Heart right ventricle (tissue), 16 donors: ENCODE measurements around the gene DNAJC5G. TPM values are rescaled to one million over a fixed set of nuclear protein-coding genes. Genes with fewer than 3 reads are reported as not detected.

ENCODE experiments used
- ATAC-seq, 8 donors: fragments of 200-7000 bp; cut with Tn5 transposase; one replicate each; pipeline ENCODE4 v1.9.1; 2020; ENCODE audit warnings: mild to moderate bottlenecking in 8 of 8, moderate library complexity in 8 of 8, moderate number of reproducible peaks in 1 of 8
- DNase-seq, 2 donors: peaks; one replicate each; pipeline ENCODE4 v3.0.0-alpha.2; 2020
- H3K27ac ChIP-seq, 10 donors: fragments of 200-600 bp; sonication (generic) in 2 of 10; one replicate each; pipeline versions ENCODE4 v1.5.0 to v1.8.0; 2020 to 2022; ENCODE audit warnings: mild to moderate bottlenecking in 3 of 10
- H3K27me3 ChIP-seq, 7 donors: fragments of 200-600 bp; one replicate each; pipeline ENCODE4 v1.8.0; 2021 to 2022; ENCODE audit warnings: mild to moderate bottlenecking in 2 of 7
- H3K36me3 ChIP-seq, 9 donors: fragments of 200-600 bp; sonication (generic) in 1 of 9; one replicate each; pipeline versions ENCODE4 v1.5.0 to v1.8.0; 2020 to 2022; ENCODE audit warnings: mild to moderate bottlenecking in 2 of 9
- H3K4me1 ChIP-seq, 9 donors: fragments of 200-600 bp; sonication (generic) in 1 of 9; one replicate each; pipeline versions ENCODE4 v1.5.0 to v1.8.0; 2020 to 2022; ENCODE audit warnings: mild to moderate bottlenecking in 4 of 9
- H3K4me3 ChIP-seq, 10 donors: fragments of 200-600 bp; sonication (generic) in 2 of 10; one replicate each; pipeline versions ENCODE4 v1.5.0 to v1.8.0; 2020 to 2022; ENCODE audit warnings: mild to moderate bottlenecking in 7 of 10, moderate library complexity in 2 of 10
- H3K9me3 ChIP-seq, 11 donors: fragments of 200-600 bp in 10 of 11; sonication (generic) in 2 of 11; one replicate each; pipeline versions ENCODE4 v1.5.0 to v1.8.0; 2013 to 2022; ENCODE audit warnings: mild to moderate bottlenecking in 2 of 11, control low read depth in 1 of 11, moderate library complexity in 1 of 11
- WGBS, 2 donors: extraction: QIAGEN DNeasy Blood & Tissue Kit; methylation state at CpG; one replicate each; pipeline ENCODE4 v1.1.7; 2013; ENCODE audit warnings: inconsistent platforms in 1 of 2; 5-methylcytosine and 5-hydroxymethylcytosine counted together
- intact Hi-C, 10 donors: fragments of 100-400 bp; cut with DNase I; formaldehyde crosslinking; loops; one replicate each; pipeline versions ENCODE4 v1.11.1 to v1.14.2; 2022
- polyA plus RNA-seq, 2 donors: library from polyadenylated mRNA; stranded (reverse); fragments of 200-250 nt; gene quantifications; one replicate each; pipeline ENCODE4 v1.2.3, GENCODE V29; 2013
- total RNA-seq, 10 donors: library from RNA; stranded (reverse); fragmentation: NEBNext Ultra II Directional in 3 of 10; extraction: Animal tissue kit (Norgen Biotek cat#: 25700) in 3 of 10; gene quantifications; one replicate each; pipeline versions ENCODE4 v1.2.1 to v1.2.4, GENCODE V29; 2021 to 2023
- TF ChIP-seq, protein P1 (sequence below), 9 donors: fragments of 200-600 bp; sonication (generic) in 2 of 9; IDR thresholded peaks; one replicate each; pipeline versions ENCODE4 v1.5.0 to v1.8.0; 2021 to 2022; ENCODE audit warnings: antibody characterized with exemption in 9 of 9, mild to moderate bottlenecking in 5 of 9, moderate library complexity in 1 of 9
- donor health status: Arrhythmogenic right ventricular cardiomyopathy.
- donor health status: ischemic (EF 13 %, LVEDD 7.1; RV severe dilation, severe dysfunction).
- donor health status: healthy with polysubstance abuse.
- donor health status: DM: no; HTN: yes; CAD: no.
- donor health status: DM: no; HTN: no; CAD: no.
- donor health status: ischemic (EF 25% LVEDD 6.9; RV normal size, moderate dysfunction).
- donor health status: ischemic (EF 25% LVEDD 5.7; RV mildly dilated, moderate dysfunction).
- donor health status: healthy.
- donor health status: DM: yes; HTN: yes; CAD: no.
- donor health status: Ischemic cardiomyopathy.
- donor health status: ischemic (EF 35%, LVEDD 5.7; RV mildly dilated, moderate dysfunction).
- donor health status: nonischemic (EF 11% LVEDD 7.7; RV severe dilation, severe dysfunction).
- donor health status: DM: yes; HTN: yes; CAD: no.
- donor health status: PGD.
- donor health status: ischemic (EF 29% LVEDD 5.4; RV normal size, mild dysfunction).
- donor health status: nonischemic (EF 23%, LVEDD 6.1; RV moderate dilation, normal function).

DNAJC5G gene
- total and polyA plus RNA-seq, 12 donors, result 0.19 to 6.0 (median 1.6) TPM

DNA sequence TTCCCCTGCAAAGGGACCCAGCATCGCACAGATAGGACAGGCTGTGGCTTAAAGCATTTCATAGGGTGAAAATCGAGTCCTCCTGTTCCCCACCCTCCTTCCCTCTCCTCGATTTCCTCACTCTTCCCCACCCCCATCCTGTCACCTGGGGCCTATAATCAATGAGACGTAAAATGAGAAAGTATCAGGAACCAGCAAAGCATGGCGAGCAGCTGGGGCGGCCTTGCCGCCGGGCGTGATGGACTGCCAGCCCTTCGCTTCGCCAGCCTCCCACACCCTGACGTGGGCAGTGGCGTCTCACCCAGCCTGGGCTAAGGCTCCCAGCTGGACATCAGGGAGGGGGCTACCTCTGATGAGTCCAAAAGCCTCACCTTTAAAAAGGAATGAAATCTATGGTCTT, 23.5 kb upstream of the DNAJC5G start:
- H3K36me3 ChIP-seq, result no peaks in the 10 kb centered on the region
- WGBS, 2 donors, result 76 to 86% methylated on average over 13 of the region's 13 CpGs
- ATAC-seq, result no peak
- no peak overlapping the region for H3K4me3 ChIP-seq
- no peaks in the 10 kb centered on the region for H3K9me3 ChIP-seq
- TF ChIP-seq, protein P1, sequence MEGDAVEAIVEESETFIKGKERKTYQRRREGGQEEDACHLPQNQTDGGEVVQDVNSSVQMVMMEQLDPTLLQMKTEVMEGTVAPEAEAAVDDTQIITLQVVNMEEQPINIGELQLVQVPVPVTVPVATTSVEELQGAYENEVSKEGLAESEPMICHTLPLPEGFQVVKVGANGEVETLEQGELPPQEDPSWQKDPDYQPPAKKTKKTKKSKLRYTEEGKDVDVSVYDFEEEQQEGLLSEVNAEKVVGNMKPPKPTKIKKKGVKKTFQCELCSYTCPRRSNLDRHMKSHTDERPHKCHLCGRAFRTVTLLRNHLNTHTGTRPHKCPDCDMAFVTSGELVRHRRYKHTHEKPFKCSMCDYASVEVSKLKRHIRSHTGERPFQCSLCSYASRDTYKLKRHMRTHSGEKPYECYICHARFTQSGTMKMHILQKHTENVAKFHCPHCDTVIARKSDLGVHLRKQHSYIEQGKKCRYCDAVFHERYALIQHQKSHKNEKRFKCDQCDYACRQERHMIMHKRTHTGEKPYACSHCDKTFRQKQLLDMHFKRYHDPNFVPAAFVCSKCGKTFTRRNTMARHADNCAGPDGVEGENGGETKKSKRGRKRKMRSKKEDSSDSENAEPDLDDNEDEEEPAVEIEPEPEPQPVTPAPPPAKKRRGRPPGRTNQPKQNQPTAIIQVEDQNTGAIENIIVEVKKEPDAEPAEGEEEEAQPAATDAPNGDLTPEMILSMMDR (IDR thresholded peaks at IDR 0.05), result no peak
- H3K4me1 ChIP-seq, result peaks cover 0 to 21% (median 8%) of the 10 kb centered on the region in 9 donors
- DNase-seq, result no peak
- intact Hi-C loops, result loop anchor here in 5 of 10 donors (2.0 to 10.0 kb wide), 5 partner anchors 29 to 53 kb away; partner anchors contain the start of genes TRIM54 (in 1 of the 5) and UCN (in 1 of the 5)
- H3K27ac ChIP-seq, result no peak overlapping the region
- peaks cover 0 to 45% (median 35%) of the 10 kb centered on the region in 7 donors for H3K27me3 ChIP-seq

DNA sequence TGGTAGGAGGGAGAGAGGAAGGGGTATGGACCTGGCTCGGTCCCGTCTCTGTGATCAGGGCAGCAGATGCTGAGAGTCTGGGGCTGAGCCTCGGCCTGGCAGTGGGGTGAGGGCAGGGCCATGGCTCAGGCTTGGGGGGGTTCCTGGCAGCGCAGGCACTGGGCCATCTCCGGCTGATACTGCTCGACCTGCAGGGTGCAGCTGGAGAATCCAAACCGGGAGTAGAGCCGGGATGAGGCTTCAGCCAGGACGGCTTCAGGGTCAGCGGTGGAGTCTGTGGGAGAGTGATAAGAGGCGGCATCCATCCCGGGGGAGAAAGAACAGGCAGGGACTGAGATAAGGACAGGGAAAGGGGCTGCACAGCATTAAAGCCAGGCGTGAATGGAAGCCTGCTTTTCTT, 20.0 kb upstream of the DNAJC5G start:
- 14 to 17% methylated on average over 13 of the region's 13 CpGs for WGBS, 2 donors
- Histone ChIP-seq H3K27me3 (peaks cover 0 to 67% (median 59%) of the 10 kb centered on the region in 7 donors), H3K4me1 (peaks cover 0 to 17% (median 7%) of the 10 kb centered on the region in 9 donors), H3K9me3 (no peaks in the 10 kb centered on the region), H3K27ac (no peak overlapping the region), H3K4me3 (no peak overlapping the region), H3K36me3 (no peaks in the 10 kb centered on the region)
- intact Hi-C loops, result loop anchor here in 1 of 10 donors (10.0 kb wide), 1 partner anchor 50 kb away; the partner anchor contains the start of gene UCN
- ATAC-seq, result peak in 3 of 8 donors; percentile 22 to 69 (median 27)
- DNase-seq, result no peak
- TF ChIP-seq, protein P1 (IDR thresholded peaks at IDR 0.05), result no peak

DNA sequence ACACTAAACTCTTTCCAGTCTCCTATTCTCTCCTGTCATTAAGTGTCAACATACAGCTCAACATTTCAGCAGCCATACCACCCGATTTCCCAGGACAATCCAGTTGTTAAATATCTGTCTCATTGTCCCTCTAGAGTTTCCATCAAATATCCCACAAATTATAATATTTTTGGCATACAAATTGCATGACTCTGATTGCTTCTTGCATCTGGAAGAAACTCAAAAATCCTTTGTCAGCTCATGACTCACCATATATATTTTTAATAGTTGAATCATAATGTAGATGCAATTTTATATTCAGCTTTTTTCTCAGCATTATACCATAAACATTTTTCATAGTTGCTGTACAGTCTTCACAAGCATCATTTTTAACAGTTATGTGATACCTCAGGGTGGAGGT, 19.6 kb upstream of the DNAJC5G start:
- ATAC-seq, result no peak
- H3K4me1 ChIP-seq, result peaks cover 0 to 13% (median 4%) of the 10 kb centered on the region in 9 donors
- H3K36me3 ChIP-seq, result no peaks in the 10 kb centered on the region
- no peak overlapping the region for H3K4me3 ChIP-seq
- H3K27me3 ChIP-seq, result peaks cover 0 to 72% (median 61%) of the 10 kb centered on the region in 7 donors
- intact Hi-C loops, result loop anchor here in 1 of 10 donors (10.0 kb wide), 1 partner anchor 49 kb away; the partner anchor contains the start of gene UCN
- no peak for DNase-seq
- H3K9me3 ChIP-seq, result no peaks in the 10 kb centered on the region
- TF ChIP-seq, protein P1 (IDR thresholded peaks at IDR 0.05), result no peak
- 15 to 28% methylated on average over 1 of the region's 1 CpG for WGBS, 2 donors
- H3K27ac ChIP-seq, result no peak overlapping the region

DNA sequence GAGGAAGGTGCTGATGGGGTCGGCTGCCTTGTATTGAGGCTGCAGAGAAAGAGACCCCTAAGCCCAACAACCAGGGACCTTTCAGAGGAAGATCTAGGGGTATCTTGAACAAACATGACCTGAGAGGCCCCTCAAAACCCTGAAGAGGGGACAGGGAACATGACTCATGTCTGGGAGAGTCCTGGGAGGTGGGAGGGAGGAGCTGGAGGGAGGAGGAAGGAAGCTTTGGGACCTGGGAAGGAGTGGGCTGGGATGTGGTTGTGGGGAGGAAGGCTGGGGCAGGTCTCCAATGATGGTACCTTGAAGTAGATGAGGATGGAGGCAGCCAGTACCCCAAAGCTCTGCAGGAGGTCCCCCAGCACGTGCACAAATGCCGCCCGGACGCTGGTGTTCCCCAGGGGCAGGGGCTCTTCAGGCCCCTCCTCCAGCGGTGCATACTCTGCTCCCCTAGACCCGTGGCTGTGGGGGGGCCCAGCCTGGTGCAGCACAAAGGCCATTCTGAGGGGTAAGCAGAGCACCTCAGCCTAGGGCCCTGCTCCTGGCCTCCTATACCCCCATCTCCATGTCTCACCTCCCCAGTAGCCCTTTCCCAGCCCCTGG, 18.3 kb upstream of the DNAJC5G start:
- H3K36me3 ChIP-seq, result no peaks in the 10 kb centered on the region
- H3K9me3 ChIP-seq, result no peaks in the 10 kb centered on the region
- H3K4me3 ChIP-seq, result no peak overlapping the region
- H3K27ac ChIP-seq, result no peak overlapping the region
- ATAC-seq (no peak), DNase-seq (no peak)
- 62 to 81% methylated on average over 7 of the region's 7 CpGs for WGBS, 2 donors
- H3K4me1 ChIP-seq, result peaks cover 0 to 19% (median 6%) of the 10 kb centered on the region in 9 donors
- TF ChIP-seq, protein P1 (IDR thresholded peaks at IDR 0.05), result no peak
- intact Hi-C loops, result loop anchor here in 1 of 10 donors (10.0 kb wide), 1 partner anchor 48 kb away; the partner anchor contains the start of gene UCN
- peaks cover 0 to 74% (median 66%) of the 10 kb centered on the region in 7 donors for H3K27me3 ChIP-seq
